PC-9 (cell line): ENCODE measurements around the gene FOXP2. TPM values are rescaled to one million over a fixed set of nuclear protein-coding genes. Genes with fewer than 3 reads are reported as not detected.

Experiments used
- BruUV-seq: library from RNA; stranded (reverse); fragments of 400-500 nt; replicated peaks from 2 replicates; lab custom pipeline; 2021; lab: Mats Ljungman, UMichigan
- CTCF ChIA-PET: fragments of 300-600 bp; sonication (Branson Sonifier 250); formaldehyde crosslinking; loops from one replicate; lab custom pipeline; 2022; ENCODE audit warnings: antibody characterized with exemption; lab: Charles Lee
- POLR2A ChIA-PET: fragments of 300-600 bp; sonication (Branson Sonifier 250); formaldehyde crosslinking; loops from one replicate; lab custom pipeline; 2022; ENCODE audit warnings: antibody characterized with exemption; ENCODE audit not compliant: unreplicated experiment; lab: Charles Lee
- DNase-seq, 2 experiments: peaks; one replicate each; pipeline versions ENCODE4 v3.0.0 to v3.0.0-alpha.2; 2015 to 2022; ENCODE audit warnings: mixed read lengths in 1 of 2
- H2AFZ ChIP-seq: fragments of 200-600 bp; sonication (generic); 2 replicates; pipeline ENCODE4 v1.8.1; 2017; ENCODE audit warnings: antibody characterized with exemption
- H3F3A ChIP-seq: fragments of 200-600 bp; sonication (generic); 2 replicates; pipeline ENCODE4 v1.8.1; 2017; ENCODE audit warnings: antibody characterized with exemption, mild to moderate bottlenecking, low read depth; ENCODE audit not compliant: insufficient read depth
- H3K27ac ChIP-seq: fragments of 200-600 bp; sonication (generic); 2 replicates; pipeline ENCODE4 v1.6.1; 2016; ENCODE audit warnings: mixed run types
- H3K27me3 ChIP-seq: fragments of 200-600 bp; sonication (generic); 2 replicates; pipeline ENCODE4 v1.6.1; 2016; ENCODE audit warnings: low read depth, mixed run types; ENCODE audit not compliant: insufficient read depth
- H3K36me3 ChIP-seq: fragments of 200-600 bp; sonication (generic); 2 replicates; pipeline ENCODE4 v1.6.1; 2016; ENCODE audit warnings: low read depth, mixed run types
- H3K4me1 ChIP-seq: fragments of 200-600 bp; sonication (generic); replicated peaks from 2 replicates; pipeline ENCODE4 v1.6.1; 2016; ENCODE audit warnings: mixed run types; ENCODE audit not compliant: insufficient read depth
- H3K4me2 ChIP-seq: fragments of 200-600 bp; sonication (generic); 2 replicates; pipeline ENCODE4 v1.6.1; 2017; ENCODE audit warnings: mixed run types
- H3K4me3 ChIP-seq: fragments of 200-600 bp; sonication (generic); 2 replicates; pipeline ENCODE4 v1.6.1; 2016; ENCODE audit warnings: mixed run types
- H3K79me2 ChIP-seq: fragments of 200-600 bp; sonication (generic); 2 replicates; pipeline ENCODE4 v1.6.1; 2017; ENCODE audit warnings: low read depth, mixed run types
- H3K9me2 ChIP-seq: fragments of 200-600 bp; sonication (generic); 2 replicates; pipeline ENCODE4 v1.8.1; 2017; ENCODE audit warnings: mild to moderate bottlenecking; ENCODE audit not compliant: insufficient read depth
- H3K9me3 ChIP-seq: fragments of 200-600 bp; sonication (generic); 2 replicates; pipeline ENCODE4 v1.8.1; 2016; ENCODE audit warnings: low read depth; ENCODE audit not compliant: insufficient read depth
- H4K20me1 ChIP-seq: fragments of 200-600 bp; sonication (generic); 2 replicates; pipeline ENCODE4 v1.8.1; 2017; ENCODE audit not compliant: insufficient read depth
- CTCF ChIP-seq: fragments of 200-600 bp; sonication (generic); conservative IDR thresholded peaks from 2 replicates; pipeline ENCODE4 v1.6.1; 2017; ENCODE audit warnings: mixed run types, antibody characterized with exemption, mild to moderate bottlenecking, moderate library complexity
- EZH2 ChIP-seq: fragments of 200-600 bp; sonication (generic); IDR thresholded peaks from 2 replicates; pipeline ENCODE4 v1.8.0; 2017; ENCODE audit warnings: antibody characterized with exemption, low read depth
- intact Hi-C: fragments of 100-400 bp; cut with micrococcal nuclease; formaldehyde crosslinking; loops from one replicate; pipeline ENCODE4 v1.10.0; 2022; ENCODE audit not compliant: unreplicated experiment
- total RNA-seq: library from RNA; stranded (reverse); gene quantifications from 2 replicates; pipeline ENCODE4 v1.2.3, GENCODE V29; 2021

FOXP2 gene
- total RNA-seq, 1 experiment from 2014 or later: 1.2 TPM

DNA sequence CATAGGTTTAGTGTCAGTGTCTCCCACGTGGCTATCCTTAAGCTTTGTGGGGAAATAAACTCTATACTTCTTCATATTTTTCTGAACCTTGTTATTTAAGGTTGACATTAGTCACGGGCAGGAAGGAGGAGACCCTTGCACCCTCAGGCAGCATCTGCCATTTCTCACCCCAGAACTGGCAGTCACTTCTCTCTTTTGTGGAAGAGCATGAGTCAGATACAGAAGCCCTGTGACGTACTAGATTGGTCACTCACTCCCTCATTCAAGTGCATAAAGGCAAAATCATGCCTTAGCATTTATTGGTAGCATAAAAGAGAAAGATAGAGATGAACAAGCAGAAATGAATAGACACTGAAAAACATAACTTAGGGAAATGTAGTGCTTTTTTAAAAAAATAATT, 301.3 kb downstream of the FOXP2 start:
- Histone ChIP-seq H3K4me3 (no peak overlapping the region), H3F3A (no peaks in the 10 kb centered on the region), H4K20me1 (no peaks in the 10 kb centered on the region), H2AFZ (no peak overlapping the region), H3K4me1 (peaks cover 8% of the 10 kb centered on the region; the same call in 1 of the 2 replicates), H3K27me3 (no peaks in the 10 kb centered on the region), H3K4me2 (no peak overlapping the region), H3K27ac (no peak overlapping the region), H3K9me2 (no peaks in the 10 kb centered on the region), H3K79me2 (no peaks in the 10 kb centered on the region), H3K9me3 (peaks cover 6% of the 10 kb centered on the region; the same call in 1 of the 2 replicates), H3K36me3 (no peaks in the 10 kb centered on the region)
- no TSS peak for BruUV-seq
- CTCF ChIA-PET: no interaction called here
- POLR2A ChIA-PET: no interaction called here
- DNase-seq: no peak
- intact Hi-C loops: no loop called here
- TF ChIP-seq EZH2 (no peak), CTCF (no peak)

DNA sequence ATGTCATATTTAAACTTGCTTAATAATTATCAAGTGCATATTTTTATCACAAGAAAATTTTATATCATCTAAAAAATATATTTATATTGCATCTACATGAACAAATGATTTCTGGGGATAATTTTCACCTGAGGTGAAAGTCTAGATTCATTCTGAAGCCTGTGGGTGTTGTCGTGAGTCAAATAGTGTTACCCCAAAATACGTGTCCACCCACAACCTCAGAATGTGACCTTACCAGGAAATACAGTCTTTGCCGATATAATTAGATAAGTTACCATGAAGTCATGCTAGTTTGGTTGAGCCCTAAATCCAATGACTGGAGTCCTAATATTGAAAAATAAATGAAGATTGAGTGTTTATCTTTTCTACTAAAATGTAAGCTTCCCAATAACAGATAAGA, 304.2 kb downstream of the FOXP2 start:
- peaks cover 2% of the 10 kb centered on the region; the same call in 1 of the 2 replicates for H3K9me3 ChIP-seq
- H4K20me1 ChIP-seq: no peaks in the 10 kb centered on the region
- ChIA-PET POLR2A (interaction anchor here (0.6 kb wide), 1 partner anchor 12 kb away, joined by 3 read pairs; no protein-coding TSS in a partner anchor), CTCF (no interaction called here)
- no peaks in the 10 kb centered on the region for H3K27me3 ChIP-seq
- no peak overlapping the region for H3K27ac ChIP-seq
- intact Hi-C loops: no loop called here
- H3K4me1 ChIP-seq: no peaks in the 10 kb centered on the region
- DNase-seq: no peak
- BruUV-seq: no TSS peak
- H3K79me2 ChIP-seq: no peaks in the 10 kb centered on the region
- H3F3A ChIP-seq: no peaks in the 10 kb centered on the region
- no peak overlapping the region for H2AFZ ChIP-seq
- H3K36me3 ChIP-seq: no peaks in the 10 kb centered on the region
- H3K4me3 ChIP-seq: no peak overlapping the region
- H3K4me2 ChIP-seq: no peak overlapping the region
- no peaks in the 10 kb centered on the region for H3K9me2 ChIP-seq
- no peak for TF ChIP-seq CTCF
- TF ChIP-seq EZH2: no peak

GRCh38 chr7:114720725-114721124, 306.1 kb downstream of the FOXP2 start:
- TF ChIP-seq EZH2 (no peak), CTCF (no peak)
- H3K9me3 ChIP-seq: no peaks in the 10 kb centered on the region
- intact Hi-C loops: no loop called here
- no peaks in the 10 kb centered on the region for H4K20me1 ChIP-seq
- no peaks in the 10 kb centered on the region for H3K79me2 ChIP-seq
- POLR2A ChIA-PET: no interaction called here
- H3F3A ChIP-seq: no peaks in the 10 kb centered on the region
- H3K27ac ChIP-seq: no peak overlapping the region
- BruUV-seq: no TSS peak
- CTCF ChIA-PET: no interaction called here
- H2AFZ ChIP-seq: no peak overlapping the region; the same call in 1 of the 2 replicates
- no peaks in the 10 kb centered on the region for H3K27me3 ChIP-seq
- H3K4me1 ChIP-seq: no peaks in the 10 kb centered on the region
- DNase-seq: peak in 1 of 2 experiments; percentile 35
- H3K4me3 ChIP-seq: no peak overlapping the region
- no peak overlapping the region for H3K4me2 ChIP-seq
- no peaks in the 10 kb centered on the region for H3K36me3 ChIP-seq
- no peaks in the 10 kb centered on the region for H3K9me2 ChIP-seq
